Lung (tissue), 12 donors: ENCODE results near the gene LMTK3. TPM values are rescaled to one million over a fixed set of nuclear protein-coding genes. Genes with fewer than 3 reads are reported as not detected.

Source experiments
- ATAC-seq: fragments of 200-7000 bp; cut with Tn5 transposase; one replicate; pipeline ENCODE4 v1.9.1; 2020; ENCODE audit warnings: moderate number of reproducible peaks; ENCODE audit not compliant: insufficient read depth, low FRiP score
- DNase-seq, 3 donors: peaks; one replicate each; pipeline ENCODE4 v3.0.0-alpha.2; 2013 to 2017
- H3K27ac ChIP-seq, 2 donors: one replicate each; pipeline ENCODE4 v1.5.1; 2013; ENCODE audit warnings: mild to moderate bottlenecking in 2 of 2, moderate library complexity in 2 of 2, control low read depth in 1 of 2, inconsistent platforms in 1 of 2, low read depth in 1 of 2, low read length in 1 of 2
- H3K27me3 ChIP-seq, 3 donors: one replicate each; pipeline ENCODE4 v1.5.1; 2013; ENCODE audit warnings: low read length in 2 of 3; ENCODE audit not compliant: control insufficient read depth in 3 of 3, insufficient read depth in 3 of 3
- H3K36me3 ChIP-seq, 4 donors: one replicate each; pipeline ENCODE4 v1.5.1; 2013; ENCODE audit warnings: low read length in 4 of 4, mild to moderate bottlenecking in 1 of 4, moderate library complexity in 1 of 4; ENCODE audit not compliant: control insufficient read depth in 4 of 4, insufficient read depth in 4 of 4
- H3K4me1 ChIP-seq, 5 donors: one replicate each; pipeline ENCODE4 v1.5.1; 2013; ENCODE audit warnings: low read length in 5 of 5, mild to moderate bottlenecking in 2 of 5, moderate library complexity in 1 of 5; ENCODE audit not compliant: control insufficient read depth in 5 of 5, insufficient read depth in 5 of 5
- H3K4me3 ChIP-seq: one replicate; pipeline ENCODE4 v1.5.1; 2013; ENCODE audit warnings: mild to moderate bottlenecking, control low read depth, moderate library complexity
- H3K9ac ChIP-seq, 2 donors: one replicate each; pipeline ENCODE4 v1.5.1; 2013; ENCODE audit warnings: low read length in 2 of 2, control low read depth in 1 of 2; ENCODE audit not compliant: insufficient read depth in 1 of 2
- H3K9me3 ChIP-seq, 4 donors: one replicate each; pipeline ENCODE4 v1.5.1; 2013; ENCODE audit warnings: low read length in 3 of 4, mild to moderate bottlenecking in 1 of 4, moderate library complexity in 1 of 4; ENCODE audit not compliant: control insufficient read depth in 4 of 4, insufficient read depth in 3 of 4
- CTCF ChIP-seq: IDR thresholded peaks from 2 replicates; pipeline ENCODE4 v1.5.1; 2012; ENCODE audit warnings: mild to moderate bottlenecking; ENCODE audit errors: control extremely low read depth, extremely low read depth
- WGBS, 2 donors: extraction: QIAGEN DNeasy Blood & Tissue Kit; methylation state at CpG; one replicate each; pipeline ENCODE4 v1.1.7; 2013; 5-methylcytosine and 5-hydroxymethylcytosine counted together
- polyA plus RNA-seq, 2 donors: library from polyadenylated mRNA; stranded (reverse); fragments of 200-250 nt; gene quantifications; one replicate each; pipeline ENCODE4 v1.2.1, GENCODE V29; 2013
- total RNA-seq, 2 donors: library from RNA; depleted of rRNA in 1 of 2; stranded (reverse); fragments of >200 nt in 1 of 2; gene quantifications; one replicate each; pipeline ENCODE4 v1.2.1, GENCODE V29; 2014 to 2021
- donor health status: control.
- donor health status: control.
- donor health status: Bipolar disorder and iron deficiency.
- donor health status: healthy.
- donor health status: DM: yes; HTN: yes; CAD: no.

The LMTK3 gene
- total and polyA plus RNA-seq, 4 donors: 1.9 to 10.7 (median 4.8) TPM

GRCh38 chr19:48466561-48467325 lies 44.9 kb downstream of the LMTK3 start:
- ATAC-seq (no peak), DNase-seq (no peak)
- Histone ChIP-seq H3K4me3 (no peak overlapping the region), H3K27ac (no peak overlapping the region), H3K36me3 (peaks cover 4 to 17% (median 14%) of the 10 kb centered on the region in 4 donors), H3K9me3 (peaks cover 0 to 4% (median 0%) of the 10 kb centered on the region in 4 donors), H3K9ac (no peak overlapping the region), H3K27me3 (no peaks in the 10 kb centered on the region), H3K4me1 (peaks cover 0 to 16% (median 6%) of the 10 kb centered on the region in 5 donors)
- TF ChIP-seq CTCF: no peak
- WGBS, 2 donors: 75 to 86% methylated on average over 16 of the region's 16 CpGs

- DNase-seq (no peak), ATAC-seq (no peak)
- Histone ChIP-seq H3K27me3 (no peaks in the 10 kb centered on the region), H3K4me3 (no peak overlapping the region), H3K9ac (no peak overlapping the region), H3K36me3 (peaks cover 0 to 3% (median under 1%) of the 10 kb centered on the region in 4 donors), H3K4me1 (peaks cover 0 to 11% (median 1%) of the 10 kb centered on the region in 5 donors), H3K27ac (no peak overlapping the region), H3K9me3 (peaks cover 0 to 4% (median 0%) of the 10 kb centered on the region in 4 donors)
- 79 to 86% methylated on average over 1 of the region's 1 CpG for WGBS, 2 donors
- no peak for TF ChIP-seq CTCF
Measured at GRCh38 chr19:48465215-48465614, 46.4 kb downstream of the LMTK3 start.

GRCh38 chr19:48461982-48462655 lies 49.5 kb downstream of the LMTK3 start:
- peaks cover 0 to 4% (median 0%) of the 10 kb centered on the region in 4 donors for H3K9me3 ChIP-seq
- no peak overlapping the region for H3K9ac ChIP-seq
- TF ChIP-seq CTCF: no peak
- ATAC-seq (no peak), DNase-seq (no peak)
- WGBS, 2 donors: 84 to 91% methylated on average over 62 of the region's 62 CpGs
- no peaks in the 10 kb centered on the region for H3K27me3 ChIP-seq
- no peaks in the 10 kb centered on the region for H3K36me3 ChIP-seq
- H3K4me1 ChIP-seq: no peaks in the 10 kb centered on the region
- no peak overlapping the region for H3K4me3 ChIP-seq
- H3K27ac ChIP-seq: no peak overlapping the region
